ENCODE results near the gene HOXB6.

The HOXB6 gene

DNA sequence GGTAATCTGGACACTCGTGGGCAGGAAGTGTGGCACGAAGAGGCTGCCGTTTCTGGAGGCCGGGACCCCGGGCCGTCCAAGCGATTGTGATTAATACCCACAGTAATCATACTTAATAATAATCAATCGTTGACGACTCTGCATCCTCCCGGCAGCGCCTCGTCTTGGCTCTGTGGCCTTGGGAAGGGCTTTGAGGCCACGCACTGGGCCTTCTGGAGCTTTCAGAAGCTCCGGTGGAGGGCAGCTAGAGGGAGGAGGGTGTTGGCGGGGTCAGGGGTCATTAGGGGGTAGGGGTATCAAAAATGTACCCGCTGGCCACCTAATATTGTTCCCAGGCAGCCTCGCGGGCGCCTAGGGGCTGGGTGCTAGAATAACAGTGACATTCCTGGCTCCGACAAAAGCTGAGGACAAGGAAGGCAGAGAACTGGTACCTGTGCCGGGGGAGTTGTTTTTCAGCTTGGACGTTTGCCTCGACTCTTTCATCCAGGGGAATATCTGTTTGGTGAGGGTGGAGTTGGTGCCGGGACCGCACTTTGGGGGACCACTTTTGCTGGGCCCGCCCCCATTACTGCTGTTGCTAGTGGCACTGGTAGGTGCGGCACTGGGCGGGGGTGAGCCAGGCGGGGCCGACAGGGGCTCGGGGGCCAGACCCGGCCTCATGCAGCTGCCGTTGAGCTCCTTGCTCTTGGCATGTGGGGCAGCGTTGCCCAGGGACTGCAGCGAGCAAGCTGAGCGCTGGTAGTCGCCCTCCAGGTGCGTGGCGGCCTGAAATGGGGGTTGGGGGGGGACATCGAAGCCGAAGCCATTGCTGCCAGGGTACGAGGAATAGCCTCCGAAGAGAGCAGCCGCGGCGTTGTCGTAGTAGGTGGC lies 53.0 kb downstream of the HOXB6 start:
- no peak for DNase-seq

DNA sequence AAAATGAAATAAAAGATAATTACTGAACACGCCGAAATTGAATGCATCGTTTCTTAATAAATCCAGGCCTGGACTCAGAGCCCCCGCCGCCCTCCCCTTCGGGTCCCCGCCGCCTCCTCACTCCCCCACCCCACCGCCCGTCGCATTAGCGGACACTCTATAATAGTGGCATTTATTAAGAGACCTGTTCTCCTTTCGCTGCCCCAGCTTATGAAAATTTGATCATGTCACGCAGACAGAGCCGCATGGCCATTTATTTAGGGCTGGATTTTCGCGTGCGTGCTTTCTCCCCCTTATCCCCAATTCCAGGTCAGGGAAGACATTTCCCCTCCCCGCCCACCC lies 53.6 kb downstream of the HOXB6 start:
- no peak for DNase-seq

DNA sequence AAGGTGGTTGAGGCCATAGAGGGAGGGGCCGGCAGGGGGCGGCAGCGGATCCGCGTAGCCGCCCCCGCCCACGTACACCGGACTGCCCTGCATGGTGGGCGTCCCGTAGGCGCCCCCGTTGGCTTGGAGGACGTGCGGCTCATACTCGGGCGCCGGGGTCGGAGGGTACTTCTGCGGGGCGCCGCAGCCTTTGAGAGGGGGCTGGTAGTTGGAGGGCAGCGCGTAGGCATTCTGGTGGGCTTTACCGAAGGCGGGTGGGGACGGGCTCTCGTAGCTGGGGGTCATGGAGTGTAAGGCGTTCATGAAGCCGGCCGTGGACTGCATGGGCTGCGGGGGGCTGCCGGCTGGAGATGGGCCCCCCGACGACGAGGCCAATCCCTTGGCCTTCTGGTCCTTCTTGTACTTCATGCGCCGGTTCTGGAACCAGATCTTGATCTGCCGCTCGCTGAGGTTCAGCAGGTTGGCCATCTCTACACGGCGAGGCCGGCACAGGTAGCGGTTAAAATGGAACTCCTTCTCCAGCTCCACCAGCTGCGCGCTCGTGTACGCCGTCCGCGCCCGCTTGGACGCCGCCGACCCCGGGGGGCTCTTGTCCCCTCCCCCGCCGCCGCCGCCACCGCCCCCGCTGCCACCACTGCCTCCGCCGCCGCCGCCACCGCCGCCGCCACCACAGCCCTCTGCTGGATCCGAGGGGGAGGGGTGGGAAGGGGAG lies 54.1 kb downstream of the HOXB6 start:
- DNase-seq: no peak

DNA sequence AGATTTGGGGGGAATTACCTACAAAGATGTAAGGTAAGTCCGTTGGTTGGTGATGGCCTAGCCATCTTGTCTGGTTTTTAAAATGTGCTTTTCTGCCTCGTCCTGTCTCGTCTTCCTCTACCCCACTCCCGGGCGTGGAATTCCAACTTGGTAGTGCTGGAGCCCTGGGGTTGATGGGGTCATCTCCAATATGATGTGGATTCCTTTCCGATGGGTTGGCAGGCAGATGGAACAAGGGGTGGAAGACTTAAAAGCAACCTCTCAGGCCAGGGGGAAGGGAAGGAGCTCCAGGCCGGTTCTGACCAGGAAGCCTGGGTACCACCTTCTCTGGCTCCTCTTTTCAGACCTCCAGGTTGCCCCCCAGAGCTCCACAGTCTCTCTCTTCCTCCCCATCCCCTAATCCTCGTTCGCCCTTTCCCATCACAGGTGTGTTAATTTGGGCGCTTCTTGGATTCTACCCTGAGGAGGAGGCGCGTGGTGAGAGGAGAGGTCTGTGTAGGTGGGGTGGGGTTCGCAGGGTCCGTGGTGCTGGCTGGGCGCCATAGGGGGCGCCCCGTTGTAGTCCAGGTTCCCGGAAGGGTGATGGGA lies 54.8 kb downstream of the HOXB6 start:
- DNase-seq: no peak

DNA sequence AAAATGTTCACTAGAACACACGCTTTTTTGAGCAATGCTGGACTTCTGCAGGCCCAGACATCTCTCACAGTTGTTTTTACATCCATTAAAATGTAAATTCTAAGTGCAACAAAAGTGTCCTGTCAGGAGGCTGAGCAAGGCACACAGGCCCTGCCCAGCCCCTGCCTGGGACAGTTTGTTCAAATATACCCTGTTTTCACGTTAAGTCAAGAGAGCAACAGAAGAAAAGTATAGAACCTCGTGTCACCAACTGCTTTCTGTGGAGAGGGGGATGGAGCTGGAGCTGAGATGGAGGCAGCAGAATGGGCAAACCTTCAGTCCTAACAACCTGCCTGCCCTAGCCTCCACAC lies 55.5 kb downstream of the HOXB6 start:
- DNase-seq: no peak

DNA sequence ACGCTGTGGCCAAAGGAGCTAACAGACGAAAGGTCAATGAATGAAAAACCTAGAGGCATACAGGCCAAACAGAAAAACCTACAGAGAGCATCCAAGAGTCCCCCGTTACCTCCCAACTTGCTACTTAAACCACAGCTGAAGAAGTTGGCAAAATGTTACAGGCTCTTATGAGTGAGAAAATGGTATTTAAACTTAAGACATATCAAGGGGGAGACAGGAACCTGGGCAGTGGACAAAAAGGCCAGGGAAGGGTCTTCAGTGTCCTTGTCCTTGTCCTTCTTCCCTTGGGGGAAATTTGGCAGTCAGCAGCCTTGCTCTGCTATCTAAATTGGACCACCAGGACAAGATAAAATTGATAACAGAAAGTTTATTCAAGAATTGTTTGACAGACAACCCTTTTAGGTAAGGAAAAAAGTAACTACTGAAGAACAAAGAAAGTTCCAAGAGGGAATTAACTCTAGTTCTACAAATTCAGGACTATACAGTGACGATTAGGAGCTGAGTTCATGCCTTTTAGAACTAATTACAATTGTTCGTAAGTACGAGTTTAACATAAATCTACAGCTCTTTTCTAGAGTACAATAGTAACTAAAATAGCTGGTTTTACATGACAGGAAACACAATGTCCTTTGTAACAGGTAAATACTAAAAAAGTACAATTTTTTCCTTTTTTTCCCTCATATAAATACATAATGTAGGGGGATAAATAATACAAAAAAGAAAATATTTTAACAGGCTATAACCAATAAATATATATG lies 56.1 kb downstream of the HOXB6 start:
- DNase-seq: no peak

DNA sequence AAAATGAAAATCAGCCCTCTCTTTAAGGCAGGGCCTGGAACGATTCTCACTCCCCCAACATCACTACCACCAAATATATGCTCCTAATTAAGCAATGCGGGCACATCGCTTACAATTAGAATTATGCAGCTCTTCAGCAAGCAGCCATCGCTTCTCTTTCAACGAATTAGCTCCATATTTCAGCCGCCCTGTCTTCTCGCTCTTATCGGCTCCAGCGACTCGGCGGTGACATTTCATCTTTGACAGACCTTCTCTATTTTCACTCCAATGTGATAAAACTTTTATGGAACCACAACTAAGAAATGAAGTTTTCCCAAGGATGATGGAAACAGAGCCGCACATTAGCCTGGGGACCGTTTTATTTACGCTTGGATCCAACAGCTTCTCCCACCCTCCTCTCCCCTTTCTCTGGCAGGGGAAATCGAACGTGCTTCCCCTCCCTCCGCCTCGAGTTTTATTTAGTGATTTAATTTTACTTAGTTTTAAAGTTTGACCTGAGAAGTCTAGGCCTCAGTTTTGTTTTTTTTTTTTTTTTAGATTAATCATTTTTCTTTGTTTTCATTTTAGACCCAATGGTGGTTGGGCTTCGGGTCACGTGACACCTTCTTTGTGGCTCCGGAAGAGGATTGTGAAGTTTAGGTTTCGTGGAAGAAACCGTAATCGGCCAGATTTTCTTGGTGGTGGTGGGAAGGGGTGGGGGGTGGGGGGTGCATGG lies 56.8 kb downstream of the HOXB6 start:
- peak; percentile 83 for DNase-seq

DNA sequence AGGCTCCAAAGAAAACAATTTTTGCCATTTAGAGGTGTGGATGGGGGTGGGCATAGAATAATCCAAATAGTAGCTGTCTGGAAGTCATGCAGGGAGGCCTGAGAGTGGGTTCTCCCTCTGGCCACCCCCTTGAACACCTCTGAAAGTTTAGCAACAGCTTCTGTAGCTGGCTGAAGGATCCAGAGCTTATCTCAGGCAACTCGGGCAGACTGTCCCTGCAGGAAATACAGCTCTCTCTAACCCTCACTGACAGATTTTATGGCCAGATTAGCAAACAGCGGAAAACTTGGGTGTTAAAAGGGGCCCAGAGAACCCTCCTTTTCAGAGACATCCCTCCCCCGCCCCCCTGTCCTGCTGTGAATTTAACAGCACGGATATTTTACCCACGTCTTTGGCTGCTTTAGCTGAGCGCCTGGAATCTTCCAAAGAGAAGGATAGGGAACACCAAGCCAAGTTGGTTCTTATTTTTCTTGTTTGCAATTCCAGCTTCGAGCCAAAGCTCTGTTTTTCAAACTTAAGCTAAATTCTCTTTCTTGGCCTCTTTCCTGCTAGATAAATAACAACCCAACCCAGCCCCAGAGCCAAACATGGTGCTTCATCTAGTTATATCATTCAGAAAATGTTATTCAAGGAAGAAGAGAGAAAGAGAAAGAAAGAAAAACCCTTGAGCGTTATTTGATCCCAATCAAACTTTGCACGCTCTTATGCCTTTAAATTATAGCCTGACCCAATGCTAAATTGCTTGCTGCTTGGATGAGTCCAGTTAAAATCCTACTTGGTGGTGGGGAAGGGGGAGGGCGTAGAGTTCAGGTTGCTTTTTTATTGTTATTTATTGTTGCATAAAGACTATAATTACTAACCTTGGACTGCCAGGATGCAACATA lies 57.6 kb downstream of the HOXB6 start:
- DNase-seq: peak; percentile 96

DNA sequence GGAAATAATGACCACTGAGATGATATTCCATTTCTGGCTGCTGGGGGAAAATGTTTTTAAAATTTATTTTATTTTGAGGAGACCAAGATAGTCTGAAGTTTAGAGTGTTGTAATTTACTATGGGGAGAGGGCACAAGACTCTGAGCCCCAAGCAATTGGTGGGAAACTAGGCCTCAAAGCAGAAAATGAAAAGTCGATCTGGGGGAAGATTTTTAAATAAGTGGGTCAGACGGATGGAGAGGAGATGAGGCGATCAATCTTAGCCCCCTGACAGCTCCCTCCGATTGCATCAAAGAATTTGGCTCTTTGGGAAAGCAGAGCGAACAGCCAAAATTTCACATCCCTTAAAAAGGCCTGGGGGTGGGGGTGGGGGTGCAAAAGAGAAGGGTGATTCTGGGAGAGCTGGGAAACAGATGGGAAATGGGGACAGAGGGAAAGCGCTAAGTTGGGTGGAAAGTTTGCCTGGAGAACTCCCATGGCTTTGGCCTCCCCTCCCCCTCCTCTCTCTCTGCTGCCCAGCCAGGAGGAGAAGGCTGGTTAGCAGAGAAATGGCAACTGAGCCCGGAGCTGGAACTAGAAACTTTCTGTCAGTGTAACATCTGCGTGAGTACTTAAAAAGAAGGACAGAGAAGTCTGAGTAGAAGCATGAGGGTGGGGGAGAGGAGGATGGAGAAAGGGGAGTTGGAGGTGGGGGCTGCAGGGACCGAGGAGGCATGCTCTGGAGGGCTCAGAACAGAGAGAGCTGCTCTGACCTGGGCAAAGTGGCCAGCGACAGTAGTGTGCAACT lies 58.5 kb downstream of the HOXB6 start:
- DNase-seq: peak; percentile 32
